NCI-H1105 treated with DMSO at 0.1 percent for 48 hours (cell line): ENCODE measurements around the gene VPS8.
"Not testable (repeated sequence)": the region's sequence is repeated elsewhere in the genome, so short reads cannot be mapped to it uniquely, and the experiment has no call there.

ENCODE experiments used
- DNase-seq: peaks from one replicate; lab custom pipeline; 2025; lab: John Stamatoyannopoulos, UW

VPS8 gene

GRCh38 chr3:184918750-184919149 is 106.8 kb downstream of the VPS8 start:
- DNase-seq = no peak

- no peak for DNase-seq
These were observed 107.7 kb downstream of the VPS8 start for GRCh38 chr3:184919651-184920050.

- DNase-seq = no peak
These were observed 112.6 kb downstream of the VPS8 start for GRCh38 chr3:184924547-184924946.

- no peak for DNase-seq
These were observed 115.9 kb downstream of the VPS8 start for GRCh38 chr3:184927796-184928315.

GRCh38 chr3:184932777-184933176 is 120.8 kb downstream of the VPS8 start:
- DNase-seq = no peak

- DNase-seq = no peak
These were observed 125.6 kb downstream of the VPS8 start for GRCh38 chr3:184937611-184938010.

GRCh38 chr3:184941408-184941807 is 129.4 kb downstream of the VPS8 start:
- no peak for DNase-seq

- DNase-seq = no peak
These were observed 130.8 kb downstream of the VPS8 start for GRCh38 chr3:184942735-184943134.

- no peak for DNase-seq
These were observed 132.3 kb downstream of the VPS8 start for GRCh38 chr3:184944241-184944640.

GRCh38 chr3:184945886-184946625 is 134.1 kb downstream of the VPS8 start:
- DNase-seq = no peak

- DNase-seq = no peak
These were observed 135.0 kb downstream of the VPS8 start for GRCh38 chr3:184946917-184947316.

- DNase-seq = no peak
These were observed 137.4 kb downstream of the VPS8 start for GRCh38 chr3:184949251-184949965.

GRCh38 chr3:184950816-184951215 is 138.8 kb downstream of the VPS8 start:
- not testable (repeated sequence) for DNase-seq

GRCh38 chr3:184952671-184953070 is 140.7 kb downstream of the VPS8 start:
- DNase-seq = no peak

GRCh38 chr3:184953401-184953800 is 141.4 kb downstream of the VPS8 start:
- no peak for DNase-seq

- no peak for DNase-seq
These were observed 142.3 kb downstream of the VPS8 start for GRCh38 chr3:184954251-184954650.

- not testable (repeated sequence) for DNase-seq
These were observed 142.9 kb downstream of the VPS8 start for GRCh38 chr3:184954851-184955250.

- no peak for DNase-seq
These were observed 153.9 kb downstream of the VPS8 start for GRCh38 chr3:184965639-184966430.

GRCh38 chr3:184968115-184968514 is 156.1 kb downstream of the VPS8 start:
- DNase-seq = no peak

- no peak for DNase-seq
These were observed 158.2 kb downstream of the VPS8 start for GRCh38 chr3:184970186-184970585.

- DNase-seq = peak; percentile 42
These were observed 165.8 kb downstream of the VPS8 start for GRCh38 chr3:184977796-184978195.

- DNase-seq = no peak
These were observed 169.1 kb downstream of the VPS8 start for GRCh38 chr3:184981071-184981470.
